Measurements from ENCODE around the gene FOSL2. TPM values are rescaled to one million over a fixed set of nuclear protein-coding genes. Genes with fewer than 3 reads are reported as not detected.

Gene FOSL2
- total RNA-seq, 1 experiment from 2014 or later = 34.2 TPM

GRCh38 chr2:28439127-28439526 is 46.5 kb downstream of the FOSL2 start:
- Histone ChIP-seq H2AFZ (ENCODE audit: low read length) (no peak overlapping the region), H3K27ac (ENCODE audit: low read length) (no peak overlapping the region), H3K9ac (ENCODE audit: low read length) (no peak overlapping the region), H3K4me2 (ENCODE audit: low read length) (no peak overlapping the region), H4K20me1 (ENCODE audit: low read length) (no peaks in the 10 kb centered on the region), H3K9me2 (replicated peaks; ENCODE audit: low read length) (no peaks in the 10 kb centered on the region), H3K36me3 (ENCODE audit: low read depth, low read length) (no peaks in the 10 kb centered on the region), H3K9me3 (ENCODE audit: low read length) (no peaks in the 10 kb centered on the region), H3K79me2 (ENCODE audit: low read length) (no peaks in the 10 kb centered on the region), H3K27me3 (ENCODE audit: low read length) (no peaks in the 10 kb centered on the region), H3K4me3 (ENCODE audit: low read length) (no peak overlapping the region), H3K4me1 (ENCODE audit: insufficient read depth, low read length) (peaks cover 24% of the 10 kb centered on the region), H3F3A (ENCODE audit: low read length, unreplicated experiment) (no peaks in the 10 kb centered on the region)
- intact Hi-C loops (cut with micrococcal nuclease) = no loop called here
- CTCF ChIA-PET = no interaction called here
- DNase-seq (no peak), ATAC-seq (no peak)
- BruUV-seq (replicated peaks) = no TSS peak
- TF ChIP-seq EZH2 (IDR thresholded peaks at IDR 0.05; ENCODE audit: low read length, unreplicated experiment) = no peak
- TF ChIP-seq EZH2phosphoT487 (IDR thresholded peaks at IDR 0.05; ENCODE audit: borderline replicate concordance, low read length) = no peak
- no peak for TF ChIP-seq CTCF (conservative IDR thresholded peaks at IDR 0.05; ENCODE audit: low read depth, low read length)
- POLR2A ChIA-PET (ENCODE audit: unreplicated experiment) = no interaction called here

DNA sequence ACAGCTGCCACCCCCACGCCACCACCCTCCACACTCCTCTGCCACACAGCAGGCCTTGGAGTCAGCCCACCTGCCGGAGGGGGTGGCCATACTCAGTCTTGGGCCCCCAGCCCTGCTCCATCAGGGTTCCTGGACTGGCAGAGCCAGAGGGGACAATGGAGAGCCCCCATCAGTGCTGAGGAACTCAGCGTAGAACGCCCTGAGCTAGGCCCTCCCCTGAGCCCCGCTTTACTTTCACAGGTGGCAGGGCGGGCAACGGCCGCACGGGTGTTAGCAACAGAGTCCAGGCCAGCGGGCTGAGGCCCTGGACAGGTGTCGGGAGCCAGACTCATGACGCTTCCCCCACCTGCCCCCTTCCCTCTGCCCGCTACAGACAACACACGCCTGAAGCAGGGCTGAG is 47.1 kb downstream of the FOSL2 start:
- Histone ChIP-seq H3F3A (ENCODE audit: low read length, unreplicated experiment) (no peaks in the 10 kb centered on the region), H2AFZ (ENCODE audit: low read length) (no peak overlapping the region), H4K20me1 (ENCODE audit: low read length) (no peaks in the 10 kb centered on the region), H3K9me2 (replicated peaks; ENCODE audit: low read length) (no peaks in the 10 kb centered on the region), H3K79me2 (ENCODE audit: low read length) (no peaks in the 10 kb centered on the region), H3K4me2 (ENCODE audit: low read length) (no peak overlapping the region), H3K27me3 (ENCODE audit: low read length) (no peaks in the 10 kb centered on the region), H3K4me1 (ENCODE audit: insufficient read depth, low read length) (peaks cover 27% of the 10 kb centered on the region), H3K9me3 (ENCODE audit: low read length) (no peaks in the 10 kb centered on the region), H3K36me3 (ENCODE audit: low read depth, low read length) (no peaks in the 10 kb centered on the region), H3K4me3 (ENCODE audit: low read length) (no peak overlapping the region), H3K27ac (ENCODE audit: low read length) (no peak overlapping the region), H3K9ac (ENCODE audit: low read length) (no peak overlapping the region)
- no peak for DNase-seq
- ChIA-PET CTCF (no interaction called here), POLR2A (ENCODE audit: unreplicated experiment) (no interaction called here)
- no peak for ATAC-seq
- no TSS peak for BruUV-seq (replicated peaks)
- TF ChIP-seq EZH2phosphoT487 (IDR thresholded peaks at IDR 0.05; ENCODE audit: borderline replicate concordance, low read length) = no peak
- TF ChIP-seq CTCF (conservative IDR thresholded peaks at IDR 0.05; ENCODE audit: low read depth, low read length) = no peak
- no peak for TF ChIP-seq EZH2 (IDR thresholded peaks at IDR 0.05; ENCODE audit: low read length, unreplicated experiment)
- intact Hi-C loops (cut with micrococcal nuclease) = no loop called here

DNA sequence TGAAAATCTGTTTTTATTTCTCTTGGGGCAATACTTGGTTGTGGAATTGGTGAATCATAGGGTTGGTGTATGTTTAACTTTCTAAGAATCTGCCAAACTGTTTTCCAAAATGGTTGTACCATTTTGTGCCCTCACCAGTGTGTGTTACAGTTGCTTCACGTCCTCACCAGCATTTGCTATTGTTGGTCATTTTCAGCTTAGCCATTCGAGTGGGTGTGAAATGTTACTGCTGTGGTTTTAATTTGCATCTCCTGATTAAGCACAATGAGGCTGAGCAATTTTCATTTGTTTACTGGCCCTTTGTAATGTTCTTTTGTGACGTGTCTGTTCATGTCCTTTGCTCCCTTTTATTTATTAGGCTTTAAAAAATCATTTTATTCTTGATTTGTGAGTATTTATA is 49.7 kb downstream of the FOSL2 start:
- Histone ChIP-seq H2AFZ (ENCODE audit: low read length) (no peak overlapping the region), H3K9me3 (ENCODE audit: low read length) (no peaks in the 10 kb centered on the region), H4K20me1 (ENCODE audit: low read length) (no peaks in the 10 kb centered on the region), H3F3A (ENCODE audit: low read length, unreplicated experiment) (no peaks in the 10 kb centered on the region), H3K4me2 (ENCODE audit: low read length) (no peak overlapping the region), H3K27me3 (ENCODE audit: low read length) (no peaks in the 10 kb centered on the region), H3K9ac (ENCODE audit: low read length) (no peak overlapping the region), H3K36me3 (ENCODE audit: low read depth, low read length) (no peaks in the 10 kb centered on the region), H3K4me1 (ENCODE audit: insufficient read depth, low read length) (peaks cover 36% of the 10 kb centered on the region), H3K79me2 (ENCODE audit: low read length) (no peaks in the 10 kb centered on the region), H3K4me3 (ENCODE audit: low read length) (no peak overlapping the region), H3K27ac (ENCODE audit: low read length) (no peak overlapping the region), H3K9me2 (replicated peaks; ENCODE audit: low read length) (no peaks in the 10 kb centered on the region)
- CTCF ChIA-PET = interaction anchor here (0.6 kb wide), 1 partner anchor 1558 kb away, joined by 7 read pairs; no protein-coding TSS in a partner anchor
- intact Hi-C loops (cut with micrococcal nuclease) = no loop called here
- POLR2A ChIA-PET (ENCODE audit: unreplicated experiment) = interaction anchor here (0.6 kb wide), 1 partner anchor 264 kb away, joined by 6 read pairs; no protein-coding TSS in a partner anchor
- no peak for ATAC-seq
- TF ChIP-seq EZH2 (IDR thresholded peaks at IDR 0.05; ENCODE audit: low read length, unreplicated experiment) (no peak), CTCF (conservative IDR thresholded peaks at IDR 0.05; ENCODE audit: low read depth, low read length) (no peak), EZH2phosphoT487 (IDR thresholded peaks at IDR 0.05; ENCODE audit: borderline replicate concordance, low read length) (no peak)
- DNase-seq = no peak
- no TSS peak for BruUV-seq (replicated peaks)

Data from PC-3 (cell line).